HG02798 (cell line): ENCODE measurements around the gene PIK3R1.
A peak's percentile ranks its signal among the peaks of the same experiment; 100 is the strongest.

Experiments used
- ATAC-seq: cut with Tn5 transposase; IDR thresholded peaks from one replicate; pipeline ENCODE4 v1.9.1; 2021; ENCODE audit warnings: mild to moderate bottlenecking; ENCODE audit not compliant: unreplicated experiment, poor library complexity

PIK3R1 gene

DNA sequence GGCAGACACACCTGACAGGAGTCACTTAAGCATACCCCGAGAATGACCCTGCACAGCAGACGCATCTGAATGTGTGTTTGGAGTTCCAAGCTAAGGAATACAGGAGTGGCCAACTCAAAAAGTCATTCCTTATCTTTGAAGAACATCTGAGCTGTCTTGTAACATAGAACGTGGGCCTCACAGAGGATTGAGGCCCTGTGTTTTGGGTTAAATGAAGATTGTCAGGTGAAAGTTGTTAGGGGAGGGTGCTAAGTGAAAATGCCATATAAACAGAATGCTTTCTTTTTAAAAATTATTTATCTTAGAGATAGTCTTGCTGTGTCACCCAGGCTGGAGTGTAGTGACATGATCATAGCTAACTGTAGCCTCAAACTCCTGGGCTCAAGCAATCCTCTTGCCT, 100.9 kb downstream of the PIK3R1 start:
- ATAC-seq: no peak

DNA sequence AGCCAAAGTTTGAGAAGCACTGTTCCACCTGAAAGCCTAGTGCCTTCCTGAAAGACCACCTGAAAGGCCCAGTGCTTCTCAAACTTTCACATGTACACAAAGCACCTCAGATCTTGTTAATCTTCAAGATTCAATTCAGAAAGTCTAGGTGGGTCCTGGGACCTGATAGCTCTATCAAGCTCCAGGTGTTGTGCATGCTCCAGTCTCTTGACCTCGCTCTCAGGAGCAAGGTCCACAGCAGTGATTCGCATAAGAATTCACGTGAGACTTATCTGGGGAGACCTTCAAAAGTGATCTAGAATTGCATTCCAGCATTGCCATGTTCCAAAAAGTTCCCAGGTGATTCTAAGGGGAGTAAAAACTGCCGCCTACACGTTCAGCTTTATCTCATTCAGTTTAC, 102.1 kb downstream of the PIK3R1 start:
- ATAC-seq: no peak

DNA sequence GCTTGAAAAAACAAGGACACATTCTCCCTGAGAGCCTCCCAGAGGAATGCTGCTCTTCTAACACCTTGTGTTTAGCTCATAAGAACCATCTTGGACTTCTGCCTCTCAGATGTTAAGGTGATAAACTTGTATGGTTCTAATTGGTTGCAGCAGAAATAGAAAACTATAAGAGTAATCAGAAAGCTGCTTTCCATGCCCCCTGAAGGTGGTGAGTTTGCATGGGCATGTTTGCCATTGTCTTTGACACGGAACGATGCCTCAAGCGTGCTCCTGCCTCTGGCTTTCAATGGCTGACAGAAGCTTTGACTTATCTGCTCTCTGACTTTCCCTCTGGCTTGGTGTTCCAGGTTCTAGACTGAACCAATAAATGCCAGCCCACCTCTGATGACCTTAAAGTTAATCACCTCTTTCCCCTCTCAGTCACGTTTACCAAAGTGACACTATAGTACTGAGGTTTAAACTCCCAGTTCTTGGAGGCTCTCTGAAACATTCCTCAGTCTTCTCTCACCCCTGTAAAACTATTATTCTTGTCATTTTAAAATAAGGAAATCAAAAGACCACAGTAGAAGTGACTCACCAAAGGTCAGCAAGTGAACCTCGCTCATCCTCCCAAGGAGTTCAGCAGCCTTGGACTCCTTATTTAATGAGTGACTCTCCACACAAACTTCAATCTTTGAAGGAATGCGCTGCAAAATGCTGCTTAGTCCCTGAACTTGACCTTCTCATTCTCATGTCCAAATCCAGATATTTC, 103.6 kb downstream of the PIK3R1 start:
- ATAC-seq: no peak

DNA sequence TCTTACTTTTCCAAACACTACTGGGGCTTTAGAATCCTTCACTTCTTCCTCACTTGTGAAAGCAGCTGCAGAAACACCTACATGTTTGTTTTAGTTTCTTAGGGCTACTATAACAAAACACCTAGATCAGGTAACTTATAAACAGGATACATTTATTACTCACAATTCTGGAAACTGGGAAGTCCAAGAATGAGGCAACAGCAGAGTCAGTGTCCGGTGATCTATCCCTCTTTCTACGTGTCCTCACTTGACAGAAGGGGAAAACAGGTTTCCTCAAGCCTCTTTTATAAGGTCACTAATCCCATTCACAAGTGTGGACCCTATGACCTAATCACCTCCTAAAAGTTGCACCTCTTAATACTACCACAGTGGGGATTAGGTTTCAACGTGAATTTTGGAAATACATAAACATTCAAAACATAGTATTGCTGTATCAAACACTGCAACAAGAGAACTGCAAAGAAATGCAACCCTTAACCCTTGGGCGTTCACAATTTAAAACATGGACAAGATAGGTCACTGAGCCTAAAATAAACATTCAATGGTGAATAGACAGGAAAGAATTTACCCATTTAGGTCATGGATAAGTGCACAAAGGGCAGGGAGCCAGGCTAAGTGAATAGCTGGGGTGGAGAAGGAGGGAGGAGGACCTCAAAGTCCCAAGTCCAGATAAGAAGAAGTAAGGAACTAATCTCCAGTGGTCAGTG, 104.3 kb downstream of the PIK3R1 start:
- no peak for ATAC-seq

DNA sequence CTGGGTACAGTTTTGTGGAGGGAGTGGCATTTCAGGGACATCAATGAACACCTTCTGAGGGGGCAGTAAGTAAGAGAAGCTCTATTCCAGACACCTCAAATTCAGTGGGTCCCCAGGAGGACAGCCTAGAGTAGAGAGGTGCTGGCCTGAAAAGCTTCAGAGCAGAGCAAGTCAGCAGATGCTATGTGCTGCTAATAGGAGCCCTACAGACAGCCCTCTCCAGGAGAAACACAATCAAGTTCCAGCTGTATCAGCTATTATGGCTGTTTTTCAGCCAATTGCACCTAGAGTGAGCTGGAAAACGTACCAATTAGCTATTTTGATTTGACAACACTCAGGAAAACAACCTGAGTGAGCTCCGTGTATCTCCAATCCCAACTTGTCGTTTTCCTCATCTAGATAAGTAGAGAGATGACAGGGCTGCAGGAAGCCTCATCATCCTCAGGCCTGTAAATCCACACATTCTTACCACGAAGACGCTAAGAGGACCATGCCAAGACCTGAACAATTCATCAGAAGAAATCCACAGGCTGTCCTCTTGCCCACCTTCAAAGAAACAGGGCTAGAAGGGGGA, 104.9 kb downstream of the PIK3R1 start:
- no peak for ATAC-seq

DNA sequence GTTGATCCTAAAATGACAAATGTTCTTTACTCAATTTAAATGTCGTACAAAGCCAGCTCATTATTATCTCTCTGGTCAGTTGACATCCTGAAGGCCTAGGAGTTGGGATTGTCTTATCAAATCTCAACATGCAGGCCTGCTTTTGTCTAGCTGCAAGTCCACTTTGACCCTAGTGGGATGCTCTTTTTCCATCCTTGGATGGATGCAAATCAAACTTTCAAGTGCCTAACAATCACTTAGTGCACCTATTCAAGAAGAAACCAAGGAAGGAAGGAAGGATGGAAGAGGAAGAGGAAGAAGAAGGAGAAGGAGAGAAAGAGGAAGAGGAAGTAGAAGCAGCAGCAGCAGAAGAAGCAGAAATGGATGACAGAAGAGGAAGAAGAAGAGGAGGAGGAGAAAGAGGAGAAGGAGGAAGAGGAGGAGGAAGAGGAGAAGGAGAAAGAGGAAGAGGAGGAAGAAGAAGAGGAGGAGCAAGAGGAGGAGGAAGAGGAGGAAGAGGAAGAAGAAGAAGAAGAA, 109.6 kb downstream of the PIK3R1 start:
- ATAC-seq: no peak

DNA sequence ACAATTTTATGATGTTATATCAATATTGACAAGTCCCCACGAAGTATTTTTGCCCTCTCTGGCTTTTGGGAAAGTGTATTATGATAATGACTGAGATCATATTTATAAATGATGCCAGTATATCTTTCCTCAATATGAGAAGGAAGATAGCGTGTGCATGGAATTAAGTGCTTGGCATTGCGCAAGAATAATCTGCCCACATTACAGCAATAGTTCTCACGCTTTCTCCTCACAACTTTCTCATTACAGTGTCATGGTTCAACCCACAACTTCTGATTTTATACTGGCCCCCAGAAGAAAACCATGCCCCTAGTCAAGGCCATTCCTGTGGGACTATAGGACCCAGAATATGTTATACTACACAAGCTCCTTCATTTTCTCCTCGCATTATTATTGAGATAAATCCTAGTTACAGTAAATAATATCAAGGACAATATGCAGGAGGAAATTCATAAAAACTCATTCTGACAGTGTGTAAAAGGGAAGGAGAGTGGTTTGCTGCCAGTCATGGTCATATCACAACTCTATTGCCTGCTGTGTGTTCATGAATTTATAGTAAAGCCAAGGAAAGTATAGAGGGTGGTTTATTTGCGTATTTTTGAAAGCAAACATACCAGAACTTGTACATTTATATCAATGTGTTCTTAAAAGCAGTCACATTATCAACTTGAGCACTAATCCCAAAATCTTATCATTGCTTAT, 114.1 kb downstream of the PIK3R1 start:
- ATAC-seq: no peak

DNA sequence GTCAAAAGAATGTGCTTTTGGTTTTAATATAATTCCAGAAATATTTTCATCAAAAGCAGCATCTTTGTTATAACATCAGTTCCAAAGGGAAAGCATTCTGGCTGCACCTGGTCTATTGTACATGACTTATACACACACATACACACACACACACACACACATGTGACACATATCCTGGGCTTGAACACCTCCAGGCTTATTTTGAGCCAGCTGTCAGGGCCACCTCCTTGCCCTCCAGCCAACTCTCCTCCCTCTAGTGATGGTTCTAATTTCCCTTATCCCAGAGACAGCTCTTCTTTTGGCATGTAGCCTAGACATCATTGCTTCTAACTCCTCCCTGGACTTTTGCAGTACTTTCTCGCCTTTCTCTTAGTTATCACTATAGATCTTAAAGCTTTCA, 115.0 kb downstream of the PIK3R1 start:
- ATAC-seq: no peak

DNA sequence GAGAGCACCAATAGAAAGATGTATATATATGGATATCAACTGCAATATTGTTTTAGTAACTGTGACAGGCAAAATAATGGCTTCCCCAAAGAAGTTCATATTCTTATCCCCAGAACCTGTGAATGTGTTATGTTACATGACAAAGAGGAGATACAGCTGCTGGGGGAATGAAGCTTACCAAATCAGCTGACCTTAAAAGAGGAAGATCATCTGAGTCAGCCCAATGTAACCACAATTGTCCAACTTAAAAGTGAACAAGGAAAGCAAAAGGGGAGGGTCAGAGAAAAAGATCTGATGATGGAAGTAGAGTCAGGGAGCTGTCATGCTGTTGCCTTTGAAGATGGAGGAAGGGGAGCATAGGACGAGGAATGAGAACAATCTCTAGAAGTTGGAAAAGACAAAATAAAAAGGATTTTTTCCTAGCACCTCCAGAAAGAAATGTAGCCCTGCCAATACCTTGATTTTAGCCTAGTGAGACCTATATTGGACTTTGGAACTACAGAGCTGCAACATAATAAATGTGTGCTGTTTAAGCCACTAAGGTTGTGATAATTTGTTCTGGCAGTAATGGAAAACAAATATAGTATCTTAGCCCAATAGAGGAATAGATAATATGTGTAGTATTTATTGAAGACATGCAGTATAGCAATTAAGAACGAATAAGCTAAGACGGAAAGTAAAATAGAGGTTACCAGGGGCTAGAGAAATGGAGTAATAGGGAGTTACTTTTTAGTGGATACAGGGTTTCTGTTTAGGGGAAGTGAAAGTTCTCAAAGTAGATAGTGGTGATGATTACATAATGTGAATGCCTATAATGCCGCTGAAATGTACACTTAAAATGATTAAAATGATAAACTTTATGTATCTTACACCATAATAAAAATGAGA, 115.9 kb downstream of the PIK3R1 start:
- peak; percentile 44 for ATAC-seq

DNA sequence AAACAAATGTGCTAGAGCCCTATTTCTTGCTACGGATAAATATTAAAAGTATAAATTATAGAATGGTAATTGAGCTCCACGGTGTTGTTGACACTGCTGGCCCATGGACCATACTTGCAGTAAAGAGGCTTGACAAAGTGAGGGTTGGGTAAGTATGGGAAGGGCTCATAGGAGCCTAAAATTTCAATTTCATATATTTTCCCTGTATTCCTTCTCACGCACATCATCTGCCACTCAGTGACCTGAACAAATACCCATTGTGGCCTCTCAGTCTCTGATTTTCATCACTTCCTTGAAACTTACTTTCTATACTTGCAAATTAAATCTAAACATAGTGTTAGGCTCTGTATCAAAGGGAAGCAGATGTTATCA, 116.5 kb downstream of the PIK3R1 start:
- no peak for ATAC-seq

DNA sequence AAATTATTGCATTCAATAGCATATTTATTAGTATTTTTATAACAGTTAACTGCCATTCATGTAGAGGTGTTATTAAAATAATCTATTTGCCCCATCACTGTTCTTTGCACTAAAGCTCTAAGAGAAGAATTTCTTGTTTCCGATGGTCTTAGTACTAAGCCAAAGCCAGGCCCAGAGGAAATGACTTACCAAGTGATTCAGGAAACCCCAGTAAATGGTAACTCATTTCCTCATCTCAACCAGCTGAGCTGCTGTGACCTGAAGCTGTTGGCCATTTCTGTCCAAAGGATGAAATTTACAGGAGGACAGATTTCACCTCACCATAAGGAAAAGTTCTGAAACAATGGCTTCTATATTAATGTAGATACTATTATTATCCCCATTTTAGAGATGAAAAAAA, 117.0 kb downstream of the PIK3R1 start:
- no peak for ATAC-seq

DNA sequence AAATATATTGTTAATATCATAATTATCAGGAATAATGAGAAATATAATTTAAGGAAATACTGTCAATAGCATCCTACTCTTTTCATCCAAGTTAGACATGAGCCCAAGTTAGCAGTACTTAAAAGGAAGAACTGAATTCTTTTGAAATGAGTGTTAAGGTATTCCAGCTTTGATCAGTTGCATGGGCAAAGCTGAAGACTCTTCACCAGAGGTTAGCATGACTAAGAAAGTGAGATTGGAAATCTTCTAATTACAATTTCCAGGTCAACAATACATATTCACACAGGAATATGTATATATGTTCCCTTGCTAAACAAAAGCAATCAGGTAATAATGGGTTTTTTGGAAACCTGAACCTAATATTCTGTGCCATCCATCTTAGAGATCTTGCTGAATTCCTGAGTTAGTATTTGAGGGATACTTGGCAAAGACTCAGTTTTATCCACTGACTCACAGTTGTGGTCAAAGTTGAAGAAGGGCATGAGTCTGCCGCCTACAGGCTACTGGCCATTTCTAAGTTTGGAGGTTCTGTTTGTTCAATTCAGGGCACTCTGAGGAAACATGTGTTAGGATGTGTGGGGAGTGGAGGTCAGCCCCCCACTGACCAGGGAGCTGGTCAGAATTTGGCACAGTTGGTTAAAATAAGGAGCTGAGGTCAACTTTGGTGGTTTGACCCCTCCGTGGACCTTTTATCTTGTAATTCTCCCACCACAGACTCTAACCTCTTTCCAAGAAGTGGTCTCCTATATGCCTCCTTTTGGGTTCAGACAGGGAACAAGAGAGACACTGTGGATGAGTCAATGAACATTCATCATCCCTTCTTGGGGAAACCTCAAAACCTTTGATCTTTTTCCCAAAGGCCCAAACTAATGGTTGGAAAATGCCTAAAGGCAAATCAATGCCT, 118.3 kb downstream of the PIK3R1 start:
- no peak for ATAC-seq

DNA sequence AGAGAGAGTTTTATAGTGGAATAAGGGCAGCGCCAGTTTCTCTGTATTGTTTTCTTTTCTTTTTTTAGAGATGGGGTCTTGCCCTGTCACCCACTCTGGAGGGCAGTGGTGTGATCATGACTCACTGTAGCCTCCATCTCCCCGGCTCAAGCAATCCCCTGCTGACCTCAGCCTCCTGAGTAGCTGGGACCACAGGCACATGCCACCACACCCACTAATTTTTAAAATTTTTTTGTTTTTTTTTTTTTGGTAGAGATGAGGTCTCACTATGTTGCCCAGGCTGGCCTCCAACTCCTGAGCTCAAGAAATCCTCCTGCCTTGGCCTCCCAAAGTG, 119.0 kb downstream of the PIK3R1 start:
- ATAC-seq: no peak

DNA sequence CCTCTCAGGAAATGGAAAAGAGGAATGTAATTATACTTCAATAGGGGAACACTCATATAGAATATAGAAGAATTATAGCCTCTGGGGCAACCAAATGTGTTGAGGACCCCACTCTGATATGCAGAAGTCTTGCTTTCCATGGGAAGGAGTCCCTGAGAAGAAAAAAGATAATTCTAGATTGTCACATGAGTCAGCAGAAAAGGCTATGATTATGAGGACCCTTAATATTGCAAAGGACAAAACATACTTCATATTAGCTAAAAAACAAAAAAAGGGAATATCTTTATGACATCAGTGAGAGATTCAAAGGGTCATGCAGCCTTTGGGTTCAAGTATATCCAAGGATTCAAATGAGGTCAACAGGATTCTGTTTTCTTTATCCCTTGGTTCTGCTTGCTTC, 119.5 kb downstream of the PIK3R1 start:
- no peak for ATAC-seq

DNA sequence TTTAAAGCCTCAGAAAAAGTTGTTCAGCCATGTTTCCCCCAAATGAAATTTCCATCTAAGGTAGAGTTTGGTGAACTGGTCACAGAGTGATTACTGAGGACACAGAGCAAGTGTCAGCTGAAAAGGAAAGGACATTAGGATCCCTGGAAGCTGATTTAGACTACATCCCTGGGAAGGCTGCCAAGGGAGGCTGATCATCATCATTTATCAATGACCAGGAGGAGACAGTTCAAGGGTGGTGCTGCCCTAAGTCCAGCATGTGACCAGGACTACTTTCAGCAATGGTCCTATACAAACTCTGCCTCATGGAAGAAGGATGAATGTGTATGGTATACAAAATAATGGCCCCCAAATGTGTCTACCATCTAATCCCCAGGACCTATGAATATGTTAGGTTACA, 120.6 kb downstream of the PIK3R1 start:
- ATAC-seq: no peak

DNA sequence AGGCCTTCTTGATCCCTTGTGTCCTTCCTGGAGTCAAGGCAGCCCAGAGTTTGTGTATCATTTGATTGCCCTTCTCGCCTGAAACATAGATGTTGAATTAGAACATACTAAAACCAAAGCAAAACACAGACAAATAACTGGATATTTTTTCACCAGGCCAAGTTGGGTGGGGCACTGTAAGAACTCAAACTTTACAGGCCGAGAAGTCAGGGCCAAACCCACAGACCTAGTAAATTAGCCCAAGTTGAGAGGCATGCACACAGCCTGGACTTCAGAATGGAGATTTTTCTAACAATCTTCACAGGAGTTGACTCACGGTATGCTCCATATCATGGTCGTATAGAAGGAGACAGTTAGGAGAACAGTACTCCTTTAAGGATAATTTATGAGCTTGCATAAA, 121.7 kb downstream of the PIK3R1 start:
- no peak for ATAC-seq

DNA sequence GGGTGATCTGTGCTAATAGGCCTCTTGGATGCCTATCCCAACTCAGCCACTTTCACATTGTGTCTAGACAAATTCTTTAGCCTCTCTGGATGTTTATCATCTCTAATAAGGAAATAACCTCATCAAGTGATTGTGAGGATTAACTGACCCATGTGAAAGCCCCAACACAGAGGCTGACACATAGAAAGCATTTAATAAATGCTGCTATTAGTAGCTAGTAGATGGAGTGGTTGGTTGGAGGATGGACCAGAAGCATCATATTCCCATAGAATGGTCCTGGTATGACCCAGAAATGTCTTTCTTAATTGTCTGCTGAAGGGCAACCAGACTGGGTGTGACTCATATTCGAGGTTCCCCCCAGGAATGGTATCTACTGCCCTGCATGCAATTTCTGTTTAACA, 124.4 kb downstream of the PIK3R1 start:
- ATAC-seq: no peak

DNA sequence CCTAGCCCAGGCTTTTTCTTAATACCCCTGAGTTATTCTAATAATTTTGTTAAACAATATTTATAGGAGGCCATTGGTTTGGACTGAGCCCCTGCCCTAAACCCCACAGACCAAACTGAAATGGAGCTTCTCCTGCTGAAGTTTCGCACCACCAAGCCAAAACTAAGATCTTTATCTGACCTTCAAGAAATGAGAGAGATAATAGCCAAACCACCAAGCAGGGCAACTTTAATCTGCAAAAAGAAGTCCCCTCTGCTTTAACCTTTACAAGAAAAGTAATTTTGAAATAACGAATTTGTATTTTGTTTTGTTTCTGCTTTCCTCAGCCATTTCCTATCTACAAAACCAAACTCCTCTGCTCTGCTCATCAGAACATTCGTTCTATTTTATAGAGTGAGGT, 125.5 kb downstream of the PIK3R1 start:
- no peak for ATAC-seq

DNA sequence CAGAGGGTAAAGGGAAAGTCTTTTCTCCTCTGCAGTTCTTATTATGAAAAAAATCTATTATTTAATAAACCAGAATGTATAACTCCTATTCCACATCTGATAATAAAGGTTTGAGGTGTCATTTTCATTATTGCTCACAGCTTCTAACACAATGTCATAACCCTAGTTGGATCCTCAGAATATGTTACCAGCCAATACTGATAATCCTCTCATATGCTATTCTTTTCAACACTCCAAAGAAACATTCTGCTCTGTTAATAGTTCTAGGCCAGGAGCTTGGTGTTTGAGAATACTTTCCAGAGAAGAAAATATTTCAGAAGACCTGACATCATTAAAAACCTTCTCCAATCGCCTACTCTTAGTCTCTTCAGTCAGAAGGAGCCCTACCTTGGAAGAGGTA, 127.1 kb downstream of the PIK3R1 start:
- no peak for ATAC-seq
